PC-3 (cell line): Measurements from ENCODE around the gene SH3PXD2A.

Source experiments
- CTCF ChIP-seq: fragments of 300-600 bp; sonication (generic); conservative IDR thresholded peaks from 2 replicates; pipeline ENCODE4 v1.5.1; 2017; ENCODE audit warnings: antibody characterized with exemption, low read depth, mild to moderate bottlenecking, low read length
- EZH2 ChIP-seq: fragments of 300-600 bp; sonication (generic); IDR thresholded peaks from one replicate; pipeline ENCODE4 v1.6.1; 2017; ENCODE audit warnings: antibody characterized with exemption, mild to moderate bottlenecking, low read length; ENCODE audit not compliant: unreplicated experiment
- EZH2phosphoT487 ChIP-seq: fragments of 300-600 bp; sonication (generic); IDR thresholded peaks from 2 replicates; pipeline ENCODE4 v1.6.1; 2018; ENCODE audit warnings: mild to moderate bottlenecking, antibody characterized with exemption, low read length, borderline replicate concordance

- TF ChIP-seq CTCF (no peak), EZH2phosphoT487 (no peak), EZH2 (no peak)
Measured at GRCh38 chr10:103899312-103899711, 43.9 kb upstream of the SH3PXD2A start.
